ENCODE measurements around the gene DUSP14.

The DUSP14 gene

GRCh38 chr17:37502009-37502936 lies 12.6 kb downstream of the DUSP14 start:
- H3K4me2 ChIP-seq (ENCODE audit: low read length) = no peak overlapping the region
- H3K9me3 ChIP-seq (ENCODE audit: control insufficient read depth, low read length) = no peaks in the 10 kb centered on the region
- no peak overlapping the region for H3K27ac ChIP-seq
- no peak overlapping the region for H2AFZ ChIP-seq
- H3K9ac ChIP-seq = no peak overlapping the region
- H3K27me3 ChIP-seq (ENCODE audit: control insufficient read depth, insufficient read depth, low read length) = no peaks in the 10 kb centered on the region
- TF ChIP-seq, protein P1, sequence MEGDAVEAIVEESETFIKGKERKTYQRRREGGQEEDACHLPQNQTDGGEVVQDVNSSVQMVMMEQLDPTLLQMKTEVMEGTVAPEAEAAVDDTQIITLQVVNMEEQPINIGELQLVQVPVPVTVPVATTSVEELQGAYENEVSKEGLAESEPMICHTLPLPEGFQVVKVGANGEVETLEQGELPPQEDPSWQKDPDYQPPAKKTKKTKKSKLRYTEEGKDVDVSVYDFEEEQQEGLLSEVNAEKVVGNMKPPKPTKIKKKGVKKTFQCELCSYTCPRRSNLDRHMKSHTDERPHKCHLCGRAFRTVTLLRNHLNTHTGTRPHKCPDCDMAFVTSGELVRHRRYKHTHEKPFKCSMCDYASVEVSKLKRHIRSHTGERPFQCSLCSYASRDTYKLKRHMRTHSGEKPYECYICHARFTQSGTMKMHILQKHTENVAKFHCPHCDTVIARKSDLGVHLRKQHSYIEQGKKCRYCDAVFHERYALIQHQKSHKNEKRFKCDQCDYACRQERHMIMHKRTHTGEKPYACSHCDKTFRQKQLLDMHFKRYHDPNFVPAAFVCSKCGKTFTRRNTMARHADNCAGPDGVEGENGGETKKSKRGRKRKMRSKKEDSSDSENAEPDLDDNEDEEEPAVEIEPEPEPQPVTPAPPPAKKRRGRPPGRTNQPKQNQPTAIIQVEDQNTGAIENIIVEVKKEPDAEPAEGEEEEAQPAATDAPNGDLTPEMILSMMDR (IDR thresholded peaks at IDR 0.05) = no peak
- H3K36me3 ChIP-seq (ENCODE audit: control insufficient read depth, insufficient read depth, low read length) = no peaks in the 10 kb centered on the region
- peaks cover 3% of the 10 kb centered on the region for H3K79me2 ChIP-seq
- H3K4me1 ChIP-seq = no peaks in the 10 kb centered on the region
- no peak overlapping the region for H3K4me3 ChIP-seq (ENCODE audit: low read depth, low read length)

DNA sequence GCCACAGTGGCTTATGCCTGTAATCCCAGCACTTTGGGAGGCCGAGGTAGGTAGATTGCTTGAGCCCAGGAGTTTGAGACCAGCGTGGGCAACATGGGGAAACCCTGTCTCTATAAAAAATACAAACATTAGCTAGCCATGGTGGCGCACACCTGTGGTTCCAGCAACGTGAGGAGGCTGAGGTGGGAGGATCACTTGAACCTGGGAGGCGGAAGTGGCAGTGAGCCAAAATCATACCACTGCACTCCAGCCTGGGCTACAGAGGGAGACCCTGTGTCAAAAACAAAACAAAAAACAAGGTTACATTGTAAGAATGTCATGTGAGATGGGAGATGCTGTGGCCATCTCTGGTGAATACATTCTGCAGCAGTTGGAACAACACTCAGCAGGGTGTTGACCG lies 13.5 kb downstream of the DUSP14 start:
- H3K9me3 ChIP-seq (ENCODE audit: control insufficient read depth, low read length) = no peaks in the 10 kb centered on the region
- no peaks in the 10 kb centered on the region for H3K4me1 ChIP-seq
- H3K36me3 ChIP-seq (ENCODE audit: control insufficient read depth, insufficient read depth, low read length) = no peaks in the 10 kb centered on the region
- H2AFZ ChIP-seq = no peak overlapping the region
- H3K79me2 ChIP-seq = peaks cover 4% of the 10 kb centered on the region
- H3K4me3 ChIP-seq (ENCODE audit: low read depth, low read length) = no peak overlapping the region
- no peaks in the 10 kb centered on the region for H3K27me3 ChIP-seq (ENCODE audit: control insufficient read depth, insufficient read depth, low read length)
- no peak overlapping the region for H3K27ac ChIP-seq
- TF ChIP-seq, protein P1 (IDR thresholded peaks at IDR 0.05) = no peak
- no peak overlapping the region for H3K9ac ChIP-seq
- H3K4me2 ChIP-seq (ENCODE audit: low read length) = no peak overlapping the region

DNA sequence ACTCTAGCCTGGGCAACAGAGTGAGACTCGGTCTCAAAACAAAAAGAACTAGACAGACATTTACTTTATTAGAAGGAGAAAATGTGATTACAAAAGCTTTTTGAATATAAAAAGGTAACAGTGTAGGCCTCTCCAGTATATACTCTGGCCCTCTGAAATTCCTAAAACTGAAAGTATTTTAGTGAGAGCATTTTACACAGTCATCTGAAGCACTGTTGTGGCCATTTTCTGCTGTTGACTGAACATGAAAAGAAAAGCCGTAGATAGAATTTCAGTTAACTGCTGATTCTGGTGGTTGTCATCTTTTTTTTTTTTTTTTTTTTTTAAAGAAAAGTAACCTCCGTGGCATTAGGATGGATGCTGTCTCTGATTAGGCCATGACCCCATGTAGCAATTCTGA lies 15.6 kb downstream of the DUSP14 start:
- Histone ChIP-seq H3K36me3 (ENCODE audit: control insufficient read depth, insufficient read depth, low read length) (no peaks in the 10 kb centered on the region), H3K4me3 (ENCODE audit: low read depth, low read length) (no peak overlapping the region), H3K4me2 (ENCODE audit: low read length) (no peak overlapping the region), H3K4me1 (no peaks in the 10 kb centered on the region), H3K9ac (no peak overlapping the region), H3K9me3 (ENCODE audit: control insufficient read depth, low read length) (no peaks in the 10 kb centered on the region), H3K27me3 (ENCODE audit: control insufficient read depth, insufficient read depth, low read length) (no peaks in the 10 kb centered on the region), H2AFZ (no peak overlapping the region), H3K27ac (no peak overlapping the region), H3K79me2 (peaks cover 7% of the 10 kb centered on the region)
- TF ChIP-seq, protein P1 (IDR thresholded peaks at IDR 0.05) = no peak

DNA sequence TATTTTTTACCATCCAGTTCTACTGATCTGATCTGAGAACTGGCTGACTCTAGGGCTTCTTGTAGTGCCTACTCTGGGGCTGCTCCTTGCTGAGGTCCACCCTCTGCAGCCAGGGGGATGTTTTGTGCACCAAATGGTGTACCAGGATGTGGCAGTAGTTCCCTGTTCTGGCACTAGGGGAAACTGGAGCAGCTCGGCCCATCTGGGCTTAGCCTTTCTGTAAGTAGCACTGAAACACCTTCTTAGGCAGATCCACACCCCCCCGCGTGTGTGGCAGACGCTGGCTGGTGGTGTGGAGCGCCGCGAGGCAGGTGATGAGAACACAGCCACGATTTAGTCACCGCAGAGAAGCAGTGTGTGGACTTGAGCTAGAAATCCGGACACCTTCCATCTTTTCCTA lies 17.0 kb downstream of the DUSP14 start:
- H3K27me3 ChIP-seq (ENCODE audit: control insufficient read depth, insufficient read depth, low read length) = no peaks in the 10 kb centered on the region
- H3K9me3 ChIP-seq (ENCODE audit: control insufficient read depth, low read length) = no peaks in the 10 kb centered on the region
- no peak overlapping the region for H3K9ac ChIP-seq
- H3K79me2 ChIP-seq = peaks cover 7% of the 10 kb centered on the region
- H3K4me3 ChIP-seq (ENCODE audit: low read depth, low read length) = no peak overlapping the region
- no peaks in the 10 kb centered on the region for H3K4me1 ChIP-seq
- no peak overlapping the region for H2AFZ ChIP-seq
- TF ChIP-seq, protein P1 (IDR thresholded peaks at IDR 0.05) = no peak
- H3K36me3 ChIP-seq (ENCODE audit: control insufficient read depth, insufficient read depth, low read length) = no peaks in the 10 kb centered on the region
- no peak overlapping the region for H3K4me2 ChIP-seq (ENCODE audit: low read length)
- no peak overlapping the region for H3K27ac ChIP-seq

DNA sequence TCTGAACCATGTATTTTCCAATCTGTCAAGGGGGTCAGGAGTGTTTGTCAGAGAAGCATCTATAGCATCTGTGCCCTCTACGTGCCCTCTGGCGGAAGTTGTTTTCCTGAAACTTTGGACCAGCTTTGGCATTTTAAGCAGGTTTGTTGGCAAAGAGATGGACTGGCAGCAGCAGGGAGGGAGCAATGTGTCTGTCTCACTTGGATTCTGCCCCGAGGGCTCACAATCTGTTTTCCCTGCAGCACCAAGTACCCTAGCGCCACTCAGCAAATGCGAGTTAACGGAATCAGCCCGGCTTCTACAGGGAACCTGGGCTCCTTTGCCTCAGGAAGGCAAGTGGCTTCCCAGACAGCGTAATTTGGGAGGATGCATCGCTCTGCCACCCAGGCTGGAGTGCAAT lies 17.4 kb downstream of the DUSP14 start:
- no peak overlapping the region for H3K4me2 ChIP-seq (ENCODE audit: low read length)
- H3K36me3 ChIP-seq (ENCODE audit: control insufficient read depth, insufficient read depth, low read length) = no peaks in the 10 kb centered on the region
- H3K4me1 ChIP-seq = no peaks in the 10 kb centered on the region
- H3K9me3 ChIP-seq (ENCODE audit: control insufficient read depth, low read length) = no peaks in the 10 kb centered on the region
- no peak overlapping the region for H3K27ac ChIP-seq
- no peaks in the 10 kb centered on the region for H3K27me3 ChIP-seq (ENCODE audit: control insufficient read depth, insufficient read depth, low read length)
- no peak overlapping the region for H2AFZ ChIP-seq
- no peak overlapping the region for H3K4me3 ChIP-seq (ENCODE audit: low read depth, low read length)
- H3K9ac ChIP-seq = no peak overlapping the region
- H3K79me2 ChIP-seq = peaks cover 7% of the 10 kb centered on the region
- TF ChIP-seq, protein P1 (IDR thresholded peaks at IDR 0.05) = no peak

Measured in parathyroid adenoma (tissue), 2 donors.